Gastrocnemius medialis (tissue), 4 donors: Measurements from ENCODE around the gene ELMO1. TPM values are rescaled to one million over a fixed set of nuclear protein-coding genes. Genes with fewer than 3 reads are reported as not detected.
A peak's percentile ranks its signal among the peaks of the same experiment; 100 is the strongest.

Experiments used
- ATAC-seq, 2 donors: fragments of 150-250 bp; one replicate each; pipeline ENCODE4 v1.9.1; 2016
- DNase-seq, 2 donors: peaks; one replicate each; pipeline ENCODE4 v3.0.0-alpha.2; 2019
- H3K27ac ChIP-seq, 4 donors: fragments of 200-600 bp; sonication (generic); 1 replicate in 1 of 4; 2 replicates in 3 of 4; pipeline ENCODE4 v1.5.1; 2016 to 2018; ENCODE audit warnings: mild to moderate bottlenecking in 2 of 4, moderate library complexity in 1 of 4
- H3K27me3 ChIP-seq, 3 donors: fragments of 200-600 bp; sonication (generic) in 2 of 3; 1 replicate in 1 of 3; 2 replicates in 2 of 3; pipeline versions ENCODE4 v1.5.1 to v1.6.0; 2016 to 2019; ENCODE audit warnings: mild to moderate bottlenecking in 1 of 3, moderate library complexity in 1 of 3
- H3K36me3 ChIP-seq, 2 donors: fragments of 200-600 bp; sonication (generic) in 1 of 2; one replicate each; pipeline ENCODE4 v1.5.1; 2017 to 2018
- H3K4me1 ChIP-seq, 2 donors: fragments of 200-600 bp; sonication (generic) in 1 of 2; one replicate each; pipeline ENCODE4 v1.5.1; 2016 to 2017; ENCODE audit warnings: mild to moderate bottlenecking in 2 of 2
- H3K4me3 ChIP-seq, 4 donors: fragments of 200-600 bp; sonication (generic) in 3 of 4; 1 replicate in 1 of 4; 2 replicates in 3 of 4; pipeline ENCODE4 v1.5.1; 2016 to 2019; ENCODE audit warnings: mild to moderate bottlenecking in 2 of 4
- H3K9me3 ChIP-seq, 3 donors: fragments of 200-600 bp; sonication (generic) in 2 of 3; 1 replicate in 1 of 3; 2 replicates in 2 of 3; pipeline ENCODE4 v1.5.1; 2016 to 2019
- POLR2A ChIP-seq, 2 donors: fragments of 450-650 bp; IDR thresholded peaks; one replicate each; pipeline ENCODE4 v1.6.1; 2017; ENCODE audit warnings: antibody characterized with exemption in 2 of 2, mild to moderate bottlenecking in 2 of 2, moderate library complexity in 2 of 2
- in situ Hi-C, 4 donors: fragments of 200-750 bp; cut with MboI; loops; one replicate each; pipeline versions ENCODE4 v1.15.0 to v1.8.0; 2017; ENCODE audit warnings: low sequenced_read_pairs in 4 of 4
- intact Hi-C: fragments of 100-400 bp; cut with DNase I; formaldehyde crosslinking; loops from one replicate; pipeline ENCODE4 v1.15.1; 2023; ENCODE audit warnings: low total_unique reads
- total RNA-seq, 4 donors: library from RNA; depleted of rRNA; stranded (reverse); fragments of >200 nt; gene quantifications; one replicate each; pipeline versions ENCODE4 v1.1.0 to v1.2.3, GENCODE V29; 2016
- TF ChIP-seq, protein P1 (sequence below), 5 experiments: fragments of 450-650 bp in 3 of 5; fragments of 200-600 bp in 2 of 5; sonication (generic) in 2 of 5; IDR thresholded peaks in 4 of 5; conservative IDR thresholded peaks in 1 of 5; 1 replicate in 4 of 5; 2 replicates in 1 of 5; pipeline ENCODE4 v1.5.1; 2016 to 2019; ENCODE audit warnings: antibody characterized with exemption in 5 of 5, mild to moderate bottlenecking in 3 of 5, moderate library complexity in 3 of 5

The ELMO1 gene
- total RNA-seq, 4 donors from 2014 or later = 8.4 to 18.9 (median 14.6) TPM

- TF ChIP-seq POLR2A (IDR thresholded peaks at IDR 0.05) = no peak
- TF ChIP-seq, protein P1, sequence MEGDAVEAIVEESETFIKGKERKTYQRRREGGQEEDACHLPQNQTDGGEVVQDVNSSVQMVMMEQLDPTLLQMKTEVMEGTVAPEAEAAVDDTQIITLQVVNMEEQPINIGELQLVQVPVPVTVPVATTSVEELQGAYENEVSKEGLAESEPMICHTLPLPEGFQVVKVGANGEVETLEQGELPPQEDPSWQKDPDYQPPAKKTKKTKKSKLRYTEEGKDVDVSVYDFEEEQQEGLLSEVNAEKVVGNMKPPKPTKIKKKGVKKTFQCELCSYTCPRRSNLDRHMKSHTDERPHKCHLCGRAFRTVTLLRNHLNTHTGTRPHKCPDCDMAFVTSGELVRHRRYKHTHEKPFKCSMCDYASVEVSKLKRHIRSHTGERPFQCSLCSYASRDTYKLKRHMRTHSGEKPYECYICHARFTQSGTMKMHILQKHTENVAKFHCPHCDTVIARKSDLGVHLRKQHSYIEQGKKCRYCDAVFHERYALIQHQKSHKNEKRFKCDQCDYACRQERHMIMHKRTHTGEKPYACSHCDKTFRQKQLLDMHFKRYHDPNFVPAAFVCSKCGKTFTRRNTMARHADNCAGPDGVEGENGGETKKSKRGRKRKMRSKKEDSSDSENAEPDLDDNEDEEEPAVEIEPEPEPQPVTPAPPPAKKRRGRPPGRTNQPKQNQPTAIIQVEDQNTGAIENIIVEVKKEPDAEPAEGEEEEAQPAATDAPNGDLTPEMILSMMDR (IDR thresholded peaks at IDR 0.05 in 4 of 5, conservative IDR thresholded peaks at IDR 0.05 in 1 of 5) = no peak
- Histone ChIP-seq H3K4me3 (no peak overlapping the region), H3K27ac (no peak overlapping the region), H3K4me1 (peaks cover 0 to 4% of the 10 kb centered on the region in 2 donors), H3K27me3 (no peaks in the 10 kb centered on the region), H3K36me3 (no peaks in the 10 kb centered on the region), H3K9me3 (no peaks in the 10 kb centered on the region)
- intact Hi-C loops = no loop called here
- in situ Hi-C loops = no loop called here
- no peak for DNase-seq
- ATAC-seq = no peak
Measured at GRCh38 chr7:37408291-37409228, 40.1 kb downstream of the ELMO1 start.

GRCh38 chr7:37405603-37406122 is 43.0 kb downstream of the ELMO1 start:
- Histone ChIP-seq H3K4me3 (no peak overlapping the region), H3K27me3 (no peaks in the 10 kb centered on the region), H3K4me1 (peaks cover 0 to 4% of the 10 kb centered on the region in 2 donors), H3K9me3 (no peaks in the 10 kb centered on the region), H3K36me3 (no peaks in the 10 kb centered on the region), H3K27ac (no peak overlapping the region)
- ATAC-seq = peak; percentile 42 to 46
- in situ Hi-C loops (no loop called here), intact Hi-C loops (no loop called here)
- DNase-seq = peak; percentile 9 to 21
- no peak for TF ChIP-seq POLR2A (IDR thresholded peaks at IDR 0.05)
- TF ChIP-seq, protein P1 (IDR thresholded peaks at IDR 0.05 in 4 of 5, conservative IDR thresholded peaks at IDR 0.05 in 1 of 5) = no peak

DNA sequence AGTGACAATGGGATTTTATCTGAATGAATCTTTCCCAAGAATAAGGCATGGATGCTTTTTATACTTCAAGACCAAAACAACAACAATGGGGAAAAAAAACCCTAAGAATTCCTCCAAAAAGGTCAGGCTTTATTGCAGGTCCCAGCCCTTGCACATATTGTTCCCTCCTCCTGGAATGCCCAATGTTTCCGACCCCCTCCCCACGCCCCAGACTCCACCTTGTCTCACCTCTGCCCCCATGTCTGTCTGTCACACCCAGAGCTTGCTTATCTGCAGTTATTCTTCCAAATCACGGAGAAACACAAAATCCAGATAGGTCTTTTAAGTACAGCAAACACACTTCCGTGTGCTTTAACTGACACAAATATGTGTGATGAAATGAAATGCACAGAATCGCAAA is 43.5 kb downstream of the ELMO1 start:
- intact Hi-C loops = no loop called here
- H3K27ac ChIP-seq = no peak overlapping the region
- no peak for ATAC-seq

DNA sequence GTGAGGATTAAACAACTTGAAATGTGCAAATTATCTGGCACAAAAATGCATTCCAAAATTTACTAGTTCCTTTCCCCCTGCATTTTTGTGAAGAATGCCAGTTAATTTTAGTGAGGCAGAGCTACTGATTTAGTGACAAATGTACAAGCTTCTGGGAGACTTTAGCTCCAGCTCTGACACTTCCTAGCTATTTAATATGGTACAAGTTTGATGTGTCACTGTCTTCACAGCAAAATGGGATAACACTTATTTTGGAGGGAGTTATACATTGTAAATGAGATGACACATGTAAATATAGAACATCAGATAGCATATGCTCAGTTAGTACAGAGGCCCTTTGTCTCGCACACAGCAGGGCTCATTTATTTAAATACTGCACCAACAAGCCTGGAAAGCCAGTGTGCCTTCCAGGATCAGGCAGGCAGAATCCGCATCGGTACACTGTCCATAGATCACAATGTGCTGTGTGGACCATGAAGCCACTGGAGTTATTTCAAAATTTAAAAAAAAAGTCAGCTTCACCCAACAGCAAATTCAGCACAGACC is 48.7 kb downstream of the ELMO1 start:
- Histone ChIP-seq H3K4me1 (peaks cover 0 to 2% of the 10 kb centered on the region in 2 donors), H3K27me3 (no peaks in the 10 kb centered on the region), H3K27ac (no peak overlapping the region), H3K9me3 (no peaks in the 10 kb centered on the region), H3K4me3 (no peak overlapping the region), H3K36me3 (no peaks in the 10 kb centered on the region)
- DNase-seq (no peak), ATAC-seq (no peak)
- in situ Hi-C loops = no loop called here
- TF ChIP-seq, protein P1 (IDR thresholded peaks at IDR 0.05 in 4 of 5, conservative IDR thresholded peaks at IDR 0.05 in 1 of 5) = no peak
- no peak for TF ChIP-seq POLR2A (IDR thresholded peaks at IDR 0.05)
- intact Hi-C loops = no loop called here

More for the DNA sequence above, 43.5 kb downstream of the ELMO1 start:
- in situ Hi-C loops = no loop called here
- no peaks in the 10 kb centered on the region for H3K27me3 ChIP-seq
- H3K9me3 ChIP-seq = no peaks in the 10 kb centered on the region
- peaks cover 0 to 4% of the 10 kb centered on the region in 2 donors for H3K4me1 ChIP-seq
- H3K36me3 ChIP-seq = no peaks in the 10 kb centered on the region
- no peak for DNase-seq
- no peak for TF ChIP-seq POLR2A (IDR thresholded peaks at IDR 0.05)
- TF ChIP-seq, protein P1 (IDR thresholded peaks at IDR 0.05 in 4 of 5, conservative IDR thresholded peaks at IDR 0.05 in 1 of 5) = no peak
- no peak overlapping the region for H3K4me3 ChIP-seq
